HG02970 (cell line): Measurements from ENCODE around the gene SPATC1L.
"Not testable (repeated sequence)": the region's sequence is repeated elsewhere in the genome, so short reads cannot be mapped to it uniquely, and the experiment has no call there.

ENCODE experiments used
- ATAC-seq: cut with Tn5 transposase; IDR thresholded peaks from one replicate; pipeline ENCODE4 v1.9.1; 2021; ENCODE audit warnings: mild to moderate bottlenecking, moderate library complexity, moderate number of reproducible peaks; ENCODE audit not compliant: unreplicated experiment, low FRiP score

SPATC1L gene

GRCh38 chr21:46151989-46152926, 32.0 kb downstream of the SPATC1L start:
- no peak for ATAC-seq

- ATAC-seq: no peak
Measured at GRCh38 chr21:46151261-46151988, 32.8 kb downstream of the SPATC1L start.

GRCh38 chr21:46150491-46151121, 33.7 kb downstream of the SPATC1L start:
- ATAC-seq: no peak

GRCh38 chr21:46150073-46150472, 34.2 kb downstream of the SPATC1L start:
- ATAC-seq: no peak

- ATAC-seq: no peak
Measured at GRCh38 chr21:46149205-46149901, 34.9 kb downstream of the SPATC1L start.

GRCh38 chr21:46148106-46148505, 36.2 kb downstream of the SPATC1L start:
- no peak for ATAC-seq

- not testable (repeated sequence) for ATAC-seq
Measured at GRCh38 chr21:46147429-46147828, 36.8 kb downstream of the SPATC1L start.

GRCh38 chr21:46146856-46147255, 37.4 kb downstream of the SPATC1L start:
- no peak for ATAC-seq

GRCh38 chr21:46145840-46146691, 38.2 kb downstream of the SPATC1L start:
- no peak for ATAC-seq

GRCh38 chr21:46145159-46145839, 39.0 kb downstream of the SPATC1L start:
- ATAC-seq: no peak

GRCh38 chr21:46144464-46145070, 39.7 kb downstream of the SPATC1L start:
- no peak for ATAC-seq

GRCh38 chr21:46142582-46143473, 41.4 kb downstream of the SPATC1L start:
- ATAC-seq: no peak

- no peak for ATAC-seq
Measured at GRCh38 chr21:46141767-46142581, 42.3 kb downstream of the SPATC1L start.

GRCh38 chr21:46140352-46141003, 43.8 kb downstream of the SPATC1L start:
- not testable (repeated sequence) for ATAC-seq

- no peak for ATAC-seq
Measured at GRCh38 chr21:46139686-46140085, 44.6 kb downstream of the SPATC1L start.

- no peak for ATAC-seq
Measured at GRCh38 chr21:46138383-46138970, 45.8 kb downstream of the SPATC1L start.
